PC-3 (cell line): ENCODE results near the gene FAHD2A.

Source experiments
- EZH2 ChIP-seq: fragments of 300-600 bp; sonication (generic); IDR thresholded peaks from one replicate; pipeline ENCODE4 v1.6.1; 2017; ENCODE audit warnings: antibody characterized with exemption, mild to moderate bottlenecking, low read length; ENCODE audit not compliant: unreplicated experiment
- EZH2phosphoT487 ChIP-seq: fragments of 300-600 bp; sonication (generic); IDR thresholded peaks from 2 replicates; pipeline ENCODE4 v1.6.1; 2018; ENCODE audit warnings: mild to moderate bottlenecking, antibody characterized with exemption, low read length, borderline replicate concordance
- TF ChIP-seq, protein P1 (sequence below): fragments of 300-600 bp; sonication (generic); conservative IDR thresholded peaks from 2 replicates; pipeline ENCODE4 v1.5.1; 2017; ENCODE audit warnings: antibody characterized with exemption, low read depth, mild to moderate bottlenecking, low read length

DNA sequence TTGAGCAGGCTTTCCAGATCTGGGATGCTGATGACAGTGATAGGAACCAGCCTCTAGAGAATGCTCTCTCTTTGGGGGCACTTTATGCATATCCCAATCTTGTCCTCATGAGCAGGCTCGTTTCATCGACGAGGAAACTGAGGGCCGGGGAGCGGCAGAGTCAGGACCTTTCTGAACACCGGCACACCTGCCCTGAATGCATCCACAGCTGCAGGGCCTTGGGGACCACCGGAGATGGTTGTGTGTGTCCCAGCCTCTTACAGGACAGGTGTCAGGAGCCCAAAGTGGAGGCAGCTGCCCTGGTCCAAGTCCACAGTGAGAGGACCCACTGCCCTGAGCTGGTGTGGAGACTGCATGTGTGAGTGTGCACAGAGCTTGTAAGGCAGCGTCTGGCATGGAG, 47.6 kb upstream of the FAHD2A start:
- TF ChIP-seq, protein P1, sequence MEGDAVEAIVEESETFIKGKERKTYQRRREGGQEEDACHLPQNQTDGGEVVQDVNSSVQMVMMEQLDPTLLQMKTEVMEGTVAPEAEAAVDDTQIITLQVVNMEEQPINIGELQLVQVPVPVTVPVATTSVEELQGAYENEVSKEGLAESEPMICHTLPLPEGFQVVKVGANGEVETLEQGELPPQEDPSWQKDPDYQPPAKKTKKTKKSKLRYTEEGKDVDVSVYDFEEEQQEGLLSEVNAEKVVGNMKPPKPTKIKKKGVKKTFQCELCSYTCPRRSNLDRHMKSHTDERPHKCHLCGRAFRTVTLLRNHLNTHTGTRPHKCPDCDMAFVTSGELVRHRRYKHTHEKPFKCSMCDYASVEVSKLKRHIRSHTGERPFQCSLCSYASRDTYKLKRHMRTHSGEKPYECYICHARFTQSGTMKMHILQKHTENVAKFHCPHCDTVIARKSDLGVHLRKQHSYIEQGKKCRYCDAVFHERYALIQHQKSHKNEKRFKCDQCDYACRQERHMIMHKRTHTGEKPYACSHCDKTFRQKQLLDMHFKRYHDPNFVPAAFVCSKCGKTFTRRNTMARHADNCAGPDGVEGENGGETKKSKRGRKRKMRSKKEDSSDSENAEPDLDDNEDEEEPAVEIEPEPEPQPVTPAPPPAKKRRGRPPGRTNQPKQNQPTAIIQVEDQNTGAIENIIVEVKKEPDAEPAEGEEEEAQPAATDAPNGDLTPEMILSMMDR = no peak
- no peak for TF ChIP-seq EZH2
- no peak for TF ChIP-seq EZH2phosphoT487
